MM.1S (cell line): ENCODE measurements around the gene SFTPB.

Source experiments
- DNase-seq: peaks from one replicate; pipeline ENCODE4 v3.0.0-alpha.2; 2015
- H2AFZ ChIP-seq: fragments of 300-600 bp; sonication (generic); 2 replicates; pipeline ENCODE4 v1.6.0; 2016; ENCODE audit warnings: antibody characterized with exemption, low read length
- H3F3A ChIP-seq: fragments of 300-600 bp; sonication (generic); 2 replicates; pipeline ENCODE4 v1.6.1; 2016; ENCODE audit warnings: mild to moderate bottlenecking, antibody characterized with exemption, low read length, moderate library complexity, mixed read lengths; ENCODE audit not compliant: insufficient read depth
- H3K27ac ChIP-seq: fragments of 300-600 bp; sonication (generic); 2 replicates; pipeline ENCODE4 v1.5.1; 2016; ENCODE audit warnings: mild to moderate bottlenecking, low read length
- H3K27me3 ChIP-seq: fragments of 300-600 bp; sonication (generic); replicated peaks from 2 replicates; pipeline ENCODE4 v1.6.0; 2016; ENCODE audit warnings: low read length; ENCODE audit not compliant: insufficient read depth
- H3K36me3 ChIP-seq: fragments of 300-600 bp; sonication (generic); replicated peaks from 2 replicates; pipeline ENCODE4 v1.6.1; 2016; ENCODE audit warnings: mild to moderate bottlenecking, low read length, mixed read lengths; ENCODE audit not compliant: insufficient read depth
- H3K4me1 ChIP-seq: fragments of 300-600 bp; sonication (generic); 2 replicates; pipeline ENCODE4 v1.6.1; 2016; ENCODE audit warnings: low read length, mixed read lengths
- H3K4me2 ChIP-seq: fragments of 300-600 bp; sonication (generic); 2 replicates; pipeline ENCODE4 v1.6.0; 2016; ENCODE audit warnings: low read depth, low read length
- H3K4me3 ChIP-seq: fragments of 300-600 bp; sonication (generic); 2 replicates; pipeline ENCODE4 v1.5.1; 2016; ENCODE audit warnings: low read length, mixed read lengths
- H3K79me2 ChIP-seq: fragments of 300-600 bp; sonication (generic); 2 replicates; pipeline ENCODE4 v1.6.1; 2016; ENCODE audit warnings: mixed run types, low read length, mixed read lengths
- H3K9ac ChIP-seq: fragments of 300-600 bp; sonication (generic); 2 replicates; pipeline ENCODE4 v1.6.1; 2016; ENCODE audit warnings: low read length, mixed read lengths
- H3K9me2 ChIP-seq: fragments of 300-600 bp; sonication (generic); replicated peaks from 2 replicates; pipeline ENCODE4 v1.6.1; 2016; ENCODE audit warnings: mild to moderate bottlenecking, low read length, mixed read lengths; ENCODE audit not compliant: insufficient read depth
- H3K9me3 ChIP-seq: fragments of 300-600 bp; sonication (generic); replicated peaks from 2 replicates; pipeline ENCODE4 v1.6.1; 2016; ENCODE audit warnings: mild to moderate bottlenecking, low read length, mixed read lengths; ENCODE audit not compliant: insufficient read depth
- H4K20me1 ChIP-seq: fragments of 300-600 bp; sonication (generic); 2 replicates; pipeline ENCODE4 v1.6.1; 2016; ENCODE audit warnings: mild to moderate bottlenecking, low read length, moderate library complexity, mixed read lengths; ENCODE audit not compliant: insufficient read depth
- CTCF ChIP-seq: fragments of 300-600 bp; sonication (generic); IDR thresholded peaks from 2 replicates; pipeline ENCODE4 v1.5.1; 2016; ENCODE audit warnings: antibody characterized with exemption, low read length, mixed read lengths
- EZH2 ChIP-seq: fragments of 300-600 bp; sonication (generic); optimal IDR thresholded peaks from 2 replicates; pipeline ENCODE3; 2017; ENCODE audit warnings: low read depth, mild to moderate bottlenecking, antibody characterized with exemption, low read length, mixed read lengths
- EZH2phosphoT487 ChIP-seq: fragments of 300-600 bp; sonication (generic); IDR thresholded peaks from 2 replicates; pipeline ENCODE4 v1.6.1; 2018; ENCODE audit warnings: antibody characterized with exemption, low read length

The SFTPB gene

DNA sequence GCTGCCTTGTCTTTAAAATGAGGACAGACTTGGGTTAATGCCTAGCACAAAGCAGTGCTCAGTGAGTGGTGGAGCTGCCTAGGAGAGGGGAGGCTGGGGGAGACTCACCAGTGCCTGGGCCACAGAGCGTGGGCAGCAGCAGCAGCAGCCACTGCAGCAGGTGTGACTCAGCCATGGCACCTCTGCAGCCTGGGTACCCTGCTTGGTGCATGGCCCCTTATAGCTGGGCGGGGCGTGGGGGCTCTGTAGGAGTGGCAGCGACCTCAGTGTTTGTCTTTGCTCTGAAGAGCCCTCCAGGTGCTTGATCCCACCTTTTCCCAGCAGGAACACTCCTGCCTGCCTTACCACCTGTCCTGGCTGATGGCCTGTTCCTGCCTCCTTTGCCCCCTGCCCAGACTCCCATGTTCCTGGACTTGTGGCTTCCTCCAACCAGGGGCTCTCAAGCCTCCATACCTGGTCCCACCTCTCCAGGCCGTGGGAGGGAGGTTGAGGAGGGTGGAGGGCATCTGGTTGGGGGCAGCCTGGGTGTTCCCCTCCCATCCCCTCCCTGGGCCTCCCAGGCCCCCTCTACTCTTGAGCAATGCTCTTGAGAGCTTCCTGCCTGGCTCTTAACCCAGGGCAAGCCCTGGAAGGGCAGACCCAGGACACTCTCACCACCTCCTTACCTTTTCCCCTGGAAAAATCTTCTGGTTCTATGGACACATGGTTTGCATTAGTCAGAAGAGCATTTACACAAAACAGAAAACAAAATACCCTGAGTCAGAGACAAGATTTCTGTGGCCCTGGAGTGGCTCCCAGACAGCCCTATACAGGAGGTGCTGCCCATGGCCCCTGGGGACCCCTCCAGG, at the start of gene SFTPB:
TSS of gene SFTPB (minus strand) at position 191 of the 848 bp plus-strand sequence. CDS start at position 175, 16 bp downstream.
- no peaks in the 10 kb centered on the region for H3F3A ChIP-seq
- no peak within 1 kb of the TSS for H3K27ac ChIP-seq
- no peaks in the 10 kb centered on the region for H3K9me2 ChIP-seq
- no peak within 1 kb of the TSS for H3K4me3 ChIP-seq
- H3K27me3 ChIP-seq: no peaks in the 10 kb centered on the region
- no peak within 1 kb of the TSS for H2AFZ ChIP-seq
- no peak for DNase-seq
- no peaks in the 10 kb centered on the region for H3K9me3 ChIP-seq
- no peaks in the 10 kb centered on the region for H4K20me1 ChIP-seq
- H3K36me3 ChIP-seq: no peaks in the 10 kb centered on the region
- no peak within 1 kb of the TSS for H3K9ac ChIP-seq
- no peaks in the 10 kb centered on the region; the same call in 1 of the 2 replicates for H3K4me1 ChIP-seq
- no peak within 1 kb of the TSS for H3K4me2 ChIP-seq
- TF ChIP-seq EZH2 (no peak), EZH2phosphoT487 (no peak), CTCF (no peak)
- no peaks in the 10 kb centered on the region for H3K79me2 ChIP-seq

- Histone ChIP-seq H3K4me3 (no peak overlapping the region), H3K9me3 (no peaks in the 10 kb centered on the region), H3K4me1 (no peaks in the 10 kb centered on the region), H3K36me3 (no peaks in the 10 kb centered on the region), H3K27me3 (no peaks in the 10 kb centered on the region), H2AFZ (no peak overlapping the region), H4K20me1 (no peaks in the 10 kb centered on the region), H3K9ac (no peak overlapping the region), H3K79me2 (no peaks in the 10 kb centered on the region), H3F3A (no peaks in the 10 kb centered on the region), H3K4me2 (no peak overlapping the region), H3K9me2 (no peaks in the 10 kb centered on the region), H3K27ac (no peak overlapping the region)
- no peak for DNase-seq
- TF ChIP-seq EZH2 (no peak), CTCF (no peak), EZH2phosphoT487 (no peak)
Observed at GRCh38 chr2:85717308-85718008, 49.5 kb upstream of the SFTPB start.

- Histone ChIP-seq H2AFZ (no peak overlapping the region), H3K9ac (no peak overlapping the region), H3K4me1 (no peaks in the 10 kb centered on the region), H3F3A (no peaks in the 10 kb centered on the region), H3K9me3 (no peaks in the 10 kb centered on the region), H3K36me3 (no peaks in the 10 kb centered on the region), H3K9me2 (no peaks in the 10 kb centered on the region), H3K27ac (no peak overlapping the region), H4K20me1 (no peaks in the 10 kb centered on the region), H3K79me2 (no peaks in the 10 kb centered on the region), H3K4me2 (no peak overlapping the region), H3K4me3 (no peak overlapping the region), H3K27me3 (no peaks in the 10 kb centered on the region)
- no peak for DNase-seq
- no peak for TF ChIP-seq EZH2phosphoT487
- no peak for TF ChIP-seq CTCF
- TF ChIP-seq EZH2: no peak
Observed at GRCh38 chr2:85716346-85716914, 48.4 kb upstream of the SFTPB start.
